HG03565 (cell line): ENCODE data around the gene LIG3.
"Not testable (repeated sequence)": the region's sequence is repeated elsewhere in the genome, so short reads cannot be mapped to it uniquely, and the experiment has no call there.

Experiments used
- ATAC-seq: cut with Tn5 transposase; IDR thresholded peaks from one replicate; pipeline ENCODE4 v1.9.1; 2021; ENCODE audit warnings: mild to moderate bottlenecking, moderate library complexity; ENCODE audit not compliant: unreplicated experiment

Gene LIG3

GRCh38 chr17:34998205-34998604 is 17.9 kb downstream of the LIG3 start:
- no peak for ATAC-seq

DNA sequence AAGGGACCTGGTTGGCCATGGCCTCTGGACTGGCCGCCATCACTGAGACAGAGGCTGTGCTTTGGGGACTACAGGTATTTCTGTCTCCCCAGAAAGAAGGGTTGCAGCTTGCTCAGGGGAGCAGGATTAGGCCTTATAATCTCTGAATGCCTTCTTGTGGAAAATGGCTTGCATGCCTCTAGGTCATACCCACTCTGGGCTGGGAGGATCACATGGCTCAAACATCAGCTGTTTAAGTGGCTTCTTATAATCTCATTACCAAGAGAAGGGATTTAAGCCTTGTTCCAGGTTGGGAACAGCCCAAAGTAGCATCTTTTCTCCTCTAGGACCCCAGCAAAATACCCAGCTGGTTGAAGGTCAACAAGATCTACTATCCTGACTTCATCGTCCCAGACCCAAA is 19.1 kb downstream of the LIG3 start:
- ATAC-seq = no peak

DNA sequence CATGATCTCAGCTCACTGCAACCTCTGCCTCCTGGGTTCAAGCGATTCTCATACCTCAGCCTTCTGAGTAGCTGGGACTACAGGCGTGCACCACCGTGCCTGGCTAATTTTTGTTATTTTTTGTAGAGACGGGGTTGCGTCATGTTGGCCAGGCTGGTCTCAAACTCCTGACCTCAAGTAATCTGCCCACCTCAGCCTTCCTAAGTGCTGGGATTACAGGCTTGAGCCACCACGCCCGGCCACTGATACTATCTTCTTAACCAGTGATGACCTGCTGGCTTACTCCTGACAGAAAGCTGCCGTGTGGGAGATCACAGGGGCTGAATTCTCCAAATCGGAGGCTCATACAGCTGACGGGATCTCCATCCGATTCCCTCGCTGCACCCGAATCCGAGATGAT is 20.7 kb downstream of the LIG3 start:
- ATAC-seq = not testable (repeated sequence)

- ATAC-seq = no peak
Observed at GRCh38 chr17:35001549-35001948, 21.2 kb downstream of the LIG3 start.

GRCh38 chr17:35002876-35003551 is 22.7 kb downstream of the LIG3 start:
- no peak for ATAC-seq

DNA sequence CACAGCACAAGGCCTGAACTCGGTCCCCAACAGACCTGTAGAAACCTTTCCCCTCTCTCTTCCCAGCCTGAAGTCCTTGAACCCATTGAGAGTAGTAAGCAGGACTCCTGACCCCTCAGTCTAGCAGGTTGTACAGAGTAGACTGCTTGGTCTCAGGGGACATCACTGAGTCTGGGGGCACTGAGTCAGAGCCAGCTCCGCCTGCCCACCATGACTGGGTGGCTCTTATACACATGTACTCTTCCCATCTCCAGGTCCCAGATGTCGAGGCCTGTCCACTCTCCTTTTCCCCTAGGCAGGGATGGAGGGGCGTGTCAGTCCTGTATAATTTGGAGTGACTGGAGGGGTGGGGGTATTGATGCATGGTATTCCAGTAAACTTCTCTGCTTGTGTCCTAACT is 23.5 kb downstream of the LIG3 start:
- no peak for ATAC-seq

GRCh38 chr17:35006345-35006744 is 26.0 kb downstream of the LIG3 start:
- ATAC-seq = no peak

- ATAC-seq = no peak
Observed at GRCh38 chr17:35006961-35007360, 26.6 kb downstream of the LIG3 start.

DNA sequence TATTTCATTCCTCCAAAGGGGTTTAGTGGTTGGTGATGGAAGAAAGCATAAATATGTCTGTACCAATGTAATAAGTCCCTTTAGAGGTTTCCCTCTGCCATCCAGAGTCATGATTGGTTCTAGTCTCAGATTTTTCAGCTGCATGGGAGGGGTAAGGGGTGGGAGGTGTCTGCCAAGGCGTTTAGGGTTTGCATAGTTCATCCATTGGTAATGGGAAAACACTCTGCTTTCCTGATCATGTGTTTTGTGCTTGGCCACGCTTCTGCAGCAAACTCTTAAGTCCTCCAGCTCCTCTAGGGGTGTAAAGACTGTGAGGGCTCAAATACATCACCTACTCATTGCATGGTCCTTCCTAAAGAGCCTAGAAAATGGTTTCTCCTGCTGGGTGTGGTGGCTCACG is 29.8 kb downstream of the LIG3 start:
- no peak for ATAC-seq

DNA sequence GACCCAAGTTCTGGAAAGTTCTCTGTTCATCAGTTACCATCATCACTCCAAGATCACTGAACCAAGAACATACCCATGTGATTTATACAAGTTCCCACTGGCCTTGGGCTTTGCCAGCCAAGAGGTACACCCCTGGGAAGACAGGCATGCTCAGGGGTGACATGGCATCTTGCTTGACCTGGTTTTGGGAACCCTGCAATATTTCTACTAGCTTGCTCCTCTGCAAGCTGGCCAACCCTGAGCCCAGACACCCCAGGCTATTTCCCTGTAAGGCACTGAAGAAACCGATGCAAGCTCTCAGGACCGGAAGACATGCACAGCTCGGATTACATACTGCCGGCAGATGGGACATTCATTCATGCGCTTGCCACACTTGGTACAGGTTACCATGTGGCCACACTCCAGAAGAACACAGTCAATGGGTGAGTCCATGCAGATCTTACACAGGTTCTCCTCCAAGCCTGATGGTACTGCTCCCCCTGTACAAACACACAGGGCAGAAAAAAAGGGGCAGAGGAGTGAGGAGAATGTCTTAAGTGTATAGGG is 31.4 kb downstream of the LIG3 start:
- no peak for ATAC-seq

GRCh38 chr17:35016369-35016768 is 36.1 kb downstream of the LIG3 start:
- no peak for ATAC-seq

GRCh38 chr17:35017021-35017420 is 36.7 kb downstream of the LIG3 start:
- ATAC-seq = no peak

- no peak for ATAC-seq
Observed at GRCh38 chr17:35018814-35019213, 38.5 kb downstream of the LIG3 start.

DNA sequence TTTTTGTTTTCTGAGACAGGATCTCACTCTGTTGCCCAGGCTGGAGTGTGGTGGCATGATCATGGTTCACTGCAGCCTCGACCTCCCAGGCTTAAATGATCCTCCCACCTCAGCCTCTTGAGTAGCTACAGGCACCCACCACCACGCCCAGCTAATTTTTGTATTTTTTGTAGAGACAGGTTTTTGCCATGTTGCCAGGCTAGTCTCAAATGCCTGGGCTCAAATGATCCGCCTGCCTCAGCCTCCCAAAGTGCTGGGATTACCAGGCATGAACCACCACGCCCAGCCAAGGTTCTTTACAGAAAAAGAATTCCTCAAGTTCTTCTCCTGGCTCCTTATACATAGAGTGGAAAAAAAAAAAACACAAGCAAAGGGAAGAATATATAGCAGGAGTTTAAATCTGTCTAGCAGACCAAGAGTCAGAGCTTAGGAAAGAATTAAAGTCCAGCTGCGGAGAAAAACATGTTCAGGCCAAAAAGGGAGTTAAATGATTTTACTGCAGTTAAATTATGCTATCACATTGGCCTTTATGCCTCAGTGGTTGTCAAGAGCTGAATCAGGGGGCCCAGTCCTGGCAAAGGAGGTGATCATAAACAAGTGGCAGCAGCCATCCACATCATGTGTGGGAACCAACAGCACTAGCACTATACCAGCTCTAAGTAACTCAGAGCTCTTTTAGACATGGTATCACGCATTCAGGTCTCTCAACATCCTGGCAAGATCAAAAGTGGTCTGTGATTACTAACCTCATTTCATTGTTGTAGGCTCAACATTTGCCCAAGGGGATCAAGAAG is 39.3 kb downstream of the LIG3 start:
- ATAC-seq = no peak

GRCh38 chr17:35021520-35022380 is 41.4 kb downstream of the LIG3 start:
- no peak for ATAC-seq

DNA sequence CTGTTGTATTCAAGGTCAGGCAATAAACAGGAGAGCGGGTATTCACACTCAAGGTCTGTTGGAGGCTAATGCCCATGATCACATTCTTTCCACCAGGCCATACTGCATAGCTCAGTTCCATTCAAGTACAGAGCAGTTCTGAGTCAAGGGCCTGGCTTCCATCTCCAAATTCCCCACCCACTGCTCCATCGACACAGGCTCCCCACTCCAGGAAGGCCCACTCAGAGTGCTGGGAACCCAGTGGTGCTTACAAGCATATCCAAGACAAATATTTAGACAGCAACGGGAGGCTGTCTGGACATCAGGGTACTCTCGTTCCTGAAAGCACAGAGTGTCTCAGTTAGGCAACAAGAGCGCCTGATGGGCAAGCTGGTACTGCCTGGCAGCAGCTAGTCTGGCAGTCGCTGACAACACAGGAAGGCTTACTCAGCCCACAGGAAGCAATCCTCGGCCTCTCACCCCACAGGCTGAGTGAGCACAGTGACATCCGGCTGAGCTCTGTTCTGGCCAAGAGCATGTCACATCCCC is 42.3 kb downstream of the LIG3 start:
- no peak for ATAC-seq

DNA sequence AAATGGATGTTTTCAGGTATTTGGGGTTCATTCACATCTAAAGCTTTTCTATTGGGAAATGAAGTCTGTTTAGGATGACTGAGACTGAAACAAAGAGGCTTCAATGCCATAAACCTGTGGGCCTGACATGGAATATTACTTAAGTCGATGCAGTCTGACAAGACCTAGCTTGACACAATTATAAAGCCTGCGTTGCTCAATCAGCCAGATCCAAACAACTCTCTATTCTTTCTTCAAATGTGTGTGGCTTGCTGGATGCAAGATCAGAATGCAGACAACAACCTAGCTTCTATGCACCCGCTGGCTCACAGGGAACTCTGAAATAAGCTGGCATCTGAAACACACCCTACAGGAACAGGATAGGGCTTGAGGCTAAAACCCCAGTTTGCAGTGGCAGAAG is 43.2 kb downstream of the LIG3 start:
- ATAC-seq = no peak

DNA sequence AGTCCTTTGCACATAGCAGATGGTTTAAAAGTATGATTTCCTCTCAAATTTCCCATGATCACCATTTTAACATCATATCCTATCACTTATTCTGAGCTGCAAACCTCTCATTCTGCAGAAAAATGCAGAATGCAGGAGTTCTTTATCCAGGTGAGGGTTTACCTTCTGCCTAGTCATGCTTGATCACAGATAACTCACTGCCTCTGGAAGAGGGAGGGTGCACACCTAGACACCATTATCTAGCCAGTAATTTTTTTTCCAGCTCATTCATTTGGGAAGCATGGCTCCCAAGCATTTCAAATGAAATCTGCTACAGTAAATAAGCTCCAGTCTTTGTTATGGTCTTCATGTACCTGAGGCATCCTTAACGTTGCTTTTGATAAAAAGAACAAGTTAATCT is 45.2 kb downstream of the LIG3 start:
- ATAC-seq = no peak

GRCh38 chr17:35028097-35028496 is 47.8 kb downstream of the LIG3 start:
- not testable (repeated sequence) for ATAC-seq

DNA sequence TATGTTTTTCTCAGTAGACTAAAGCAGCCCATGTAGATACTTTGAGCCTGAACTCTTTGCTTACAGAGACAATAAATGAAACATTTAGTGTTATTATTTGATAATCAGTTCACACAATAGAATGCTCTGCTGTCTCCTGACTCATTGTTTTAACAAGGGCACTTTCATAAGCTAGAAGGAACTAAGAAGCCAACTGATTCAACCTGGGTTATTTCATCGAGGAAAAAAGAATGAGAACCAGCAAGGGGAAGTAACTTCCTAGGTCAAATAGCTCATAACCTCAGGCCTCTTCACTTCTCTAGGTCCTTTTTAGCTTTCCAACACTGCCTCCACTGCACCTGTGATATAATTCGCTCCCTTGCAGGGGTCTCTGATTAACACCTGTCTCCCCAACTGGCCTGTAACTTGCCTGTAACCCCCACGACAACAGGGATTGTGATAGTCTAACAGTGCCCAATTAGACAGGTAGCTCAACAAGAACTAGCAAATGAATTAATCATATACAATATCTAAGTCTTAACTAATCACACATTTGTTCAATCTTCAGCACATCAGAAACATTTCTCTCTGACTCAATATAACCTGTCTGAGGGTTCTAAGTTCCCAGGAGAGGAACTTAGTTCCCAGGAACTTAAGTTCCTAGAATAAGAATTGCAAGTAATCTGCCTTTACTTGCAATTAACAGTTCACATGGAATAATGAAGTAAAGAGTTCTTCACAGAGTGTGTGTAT is 48.4 kb downstream of the LIG3 start:
- no peak for ATAC-seq
